ENCODE measurements around the gene HMOX1.

DNA sequence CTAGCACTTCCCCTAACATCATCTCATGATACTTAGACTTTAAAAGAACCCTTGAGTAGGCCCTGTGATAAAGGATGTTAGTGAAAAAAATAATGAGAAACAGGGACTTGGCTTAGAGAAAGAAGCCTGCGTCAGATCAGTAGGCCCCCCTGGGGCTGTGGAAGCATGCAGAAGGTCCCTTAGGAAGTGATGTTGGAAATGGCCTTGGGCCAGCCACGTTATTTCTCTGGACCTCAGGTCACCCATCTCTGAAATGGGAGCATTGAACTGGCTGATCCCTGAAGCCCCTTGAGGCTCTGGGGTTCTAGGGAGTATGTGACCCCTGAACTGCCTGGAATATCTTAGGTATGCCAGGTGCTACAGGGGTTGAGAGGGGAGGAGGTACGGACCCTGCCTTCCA lies 59.2 kb downstream of the HMOX1 start:
- no peak for TF ChIP-seq RXRA (IDR thresholded peaks at IDR 0.05)
- TF ChIP-seq RAD21 (IDR thresholded peaks at IDR 0.05) = no peak
- TF ChIP-seq, protein P1, sequence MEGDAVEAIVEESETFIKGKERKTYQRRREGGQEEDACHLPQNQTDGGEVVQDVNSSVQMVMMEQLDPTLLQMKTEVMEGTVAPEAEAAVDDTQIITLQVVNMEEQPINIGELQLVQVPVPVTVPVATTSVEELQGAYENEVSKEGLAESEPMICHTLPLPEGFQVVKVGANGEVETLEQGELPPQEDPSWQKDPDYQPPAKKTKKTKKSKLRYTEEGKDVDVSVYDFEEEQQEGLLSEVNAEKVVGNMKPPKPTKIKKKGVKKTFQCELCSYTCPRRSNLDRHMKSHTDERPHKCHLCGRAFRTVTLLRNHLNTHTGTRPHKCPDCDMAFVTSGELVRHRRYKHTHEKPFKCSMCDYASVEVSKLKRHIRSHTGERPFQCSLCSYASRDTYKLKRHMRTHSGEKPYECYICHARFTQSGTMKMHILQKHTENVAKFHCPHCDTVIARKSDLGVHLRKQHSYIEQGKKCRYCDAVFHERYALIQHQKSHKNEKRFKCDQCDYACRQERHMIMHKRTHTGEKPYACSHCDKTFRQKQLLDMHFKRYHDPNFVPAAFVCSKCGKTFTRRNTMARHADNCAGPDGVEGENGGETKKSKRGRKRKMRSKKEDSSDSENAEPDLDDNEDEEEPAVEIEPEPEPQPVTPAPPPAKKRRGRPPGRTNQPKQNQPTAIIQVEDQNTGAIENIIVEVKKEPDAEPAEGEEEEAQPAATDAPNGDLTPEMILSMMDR (IDR thresholded peaks at IDR 0.05; ENCODE audit: low read depth, low read length, missing input control) = no peak
- no peak for TF ChIP-seq YY1 (IDR thresholded peaks at IDR 0.05)
- TF ChIP-seq, protein P2, sequence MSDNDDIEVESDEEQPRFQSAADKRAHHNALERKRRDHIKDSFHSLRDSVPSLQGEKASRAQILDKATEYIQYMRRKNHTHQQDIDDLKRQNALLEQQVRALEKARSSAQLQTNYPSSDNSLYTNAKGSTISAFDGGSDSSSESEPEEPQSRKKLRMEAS (IDR thresholded peaks at IDR 0.05) = no peak
- TF ChIP-seq SP1 (IDR thresholded peaks at IDR 0.05) = no peak
- no peak for TF ChIP-seq TAF1 (conservative IDR thresholded peaks at IDR 0.05)
- no peak for TF ChIP-seq EGR1 (IDR thresholded peaks at IDR 0.05; ENCODE audit: low read depth in 2 of 2)
- TF ChIP-seq, protein P3, sequence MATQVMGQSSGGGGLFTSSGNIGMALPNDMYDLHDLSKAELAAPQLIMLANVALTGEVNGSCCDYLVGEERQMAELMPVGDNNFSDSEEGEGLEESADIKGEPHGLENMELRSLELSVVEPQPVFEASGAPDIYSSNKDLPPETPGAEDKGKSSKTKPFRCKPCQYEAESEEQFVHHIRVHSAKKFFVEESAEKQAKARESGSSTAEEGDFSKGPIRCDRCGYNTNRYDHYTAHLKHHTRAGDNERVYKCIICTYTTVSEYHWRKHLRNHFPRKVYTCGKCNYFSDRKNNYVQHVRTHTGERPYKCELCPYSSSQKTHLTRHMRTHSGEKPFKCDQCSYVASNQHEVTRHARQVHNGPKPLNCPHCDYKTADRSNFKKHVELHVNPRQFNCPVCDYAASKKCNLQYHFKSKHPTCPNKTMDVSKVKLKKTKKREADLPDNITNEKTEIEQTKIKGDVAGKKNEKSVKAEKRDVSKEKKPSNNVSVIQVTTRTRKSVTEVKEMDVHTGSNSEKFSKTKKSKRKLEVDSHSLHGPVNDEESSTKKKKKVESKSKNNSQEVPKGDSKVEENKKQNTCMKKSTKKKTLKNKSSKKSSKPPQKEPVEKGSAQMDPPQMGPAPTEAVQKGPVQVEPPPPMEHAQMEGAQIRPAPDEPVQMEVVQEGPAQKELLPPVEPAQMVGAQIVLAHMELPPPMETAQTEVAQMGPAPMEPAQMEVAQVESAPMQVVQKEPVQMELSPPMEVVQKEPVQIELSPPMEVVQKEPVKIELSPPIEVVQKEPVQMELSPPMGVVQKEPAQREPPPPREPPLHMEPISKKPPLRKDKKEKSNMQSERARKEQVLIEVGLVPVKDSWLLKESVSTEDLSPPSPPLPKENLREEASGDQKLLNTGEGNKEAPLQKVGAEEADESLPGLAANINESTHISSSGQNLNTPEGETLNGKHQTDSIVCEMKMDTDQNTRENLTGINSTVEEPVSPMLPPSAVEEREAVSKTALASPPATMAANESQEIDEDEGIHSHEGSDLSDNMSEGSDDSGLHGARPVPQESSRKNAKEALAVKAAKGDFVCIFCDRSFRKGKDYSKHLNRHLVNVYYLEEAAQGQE (IDR thresholded peaks at IDR 0.05) = no peak
